GM21825 (cell line): Measurements from ENCODE around the gene SH3PXD2A.
"Not testable (repeated sequence)": the region's sequence is repeated elsewhere in the genome, so short reads cannot be mapped to it uniquely, and the experiment has no call there.

Experiments used
- ATAC-seq: cut with Tn5 transposase; IDR thresholded peaks from one replicate; pipeline ENCODE4 v1.9.1; 2021; ENCODE audit warnings: mild to moderate bottlenecking, moderate library complexity; ENCODE audit not compliant: unreplicated experiment

Gene SH3PXD2A

DNA sequence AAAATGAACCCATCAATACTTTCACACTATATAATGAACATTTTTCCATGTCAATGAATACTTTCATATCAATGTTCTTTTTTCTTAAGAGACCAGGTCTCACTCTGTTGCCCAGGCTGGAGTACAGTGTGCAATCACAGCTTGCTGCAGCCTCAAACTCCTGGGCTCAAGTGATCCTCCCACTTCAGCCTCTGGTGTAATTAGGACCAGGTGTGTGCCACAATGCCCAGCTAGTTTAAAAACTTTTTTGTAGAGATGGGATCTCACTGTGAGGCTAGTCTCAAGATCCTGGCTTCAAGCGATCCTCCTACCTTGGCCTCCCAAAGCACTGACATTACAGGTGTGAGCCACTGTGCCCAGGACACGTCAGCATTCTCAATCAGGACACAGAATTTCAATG, 85.2 kb downstream of the SH3PXD2A start:
- no peak for ATAC-seq

DNA sequence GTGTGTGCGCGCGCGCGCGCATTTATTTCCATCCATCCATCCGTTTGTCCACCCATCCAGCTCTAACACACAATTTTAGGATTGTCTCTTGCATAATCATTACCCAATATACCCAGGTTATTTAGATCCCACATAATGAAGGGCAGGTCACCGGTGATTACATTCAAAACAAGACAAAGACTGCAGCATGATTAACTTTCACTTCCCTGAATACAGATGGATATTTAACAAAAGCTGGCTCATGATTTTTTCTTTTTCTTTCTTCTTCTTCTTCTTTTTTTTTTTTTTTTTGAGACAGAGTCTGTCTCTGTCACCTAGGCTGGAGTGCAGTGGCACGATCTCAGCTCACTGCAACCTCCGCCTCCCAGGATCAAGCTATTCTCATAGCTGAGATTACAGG, 86.2 kb downstream of the SH3PXD2A start:
- no peak for ATAC-seq

DNA sequence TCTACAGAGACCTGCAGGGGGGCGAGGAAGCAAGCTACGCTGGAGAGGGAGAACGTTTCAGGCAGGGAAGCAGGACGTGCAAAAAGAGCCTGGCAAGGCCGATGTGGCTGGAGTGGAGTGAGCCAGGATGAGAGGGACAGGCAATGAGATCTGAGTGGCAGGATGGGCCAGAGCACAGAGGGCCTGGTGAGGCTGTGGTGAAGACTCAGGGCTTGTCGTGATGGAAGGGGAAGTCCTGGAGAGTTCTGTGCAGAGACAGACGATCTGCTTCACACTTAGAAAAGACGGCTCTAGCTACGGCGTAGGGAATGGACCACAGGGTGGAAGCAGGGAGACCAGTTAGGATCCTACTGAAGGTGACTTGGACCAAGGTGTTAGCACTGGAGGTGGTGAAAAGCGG, 87.0 kb downstream of the SH3PXD2A start:
- no peak for ATAC-seq

DNA sequence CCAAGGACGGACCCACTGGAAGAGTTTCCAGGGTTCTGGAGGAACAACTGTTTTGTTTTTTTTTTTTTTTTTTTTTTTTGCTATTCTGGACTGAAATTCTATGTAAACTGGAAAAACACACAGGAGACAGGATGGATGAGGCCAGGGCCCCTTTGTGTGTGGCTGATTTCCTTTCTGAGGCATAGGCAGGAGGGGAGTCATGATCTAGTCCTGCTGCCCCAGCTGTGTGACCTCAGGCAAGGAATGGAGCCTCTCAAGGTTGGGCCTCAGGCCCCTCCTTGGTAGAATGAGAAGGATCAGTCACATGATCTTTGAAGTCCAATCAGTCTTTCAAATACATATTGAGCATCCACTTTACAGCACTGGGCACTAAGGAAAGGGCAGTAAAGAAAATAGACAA, 87.6 kb downstream of the SH3PXD2A start:
- no peak for ATAC-seq

DNA sequence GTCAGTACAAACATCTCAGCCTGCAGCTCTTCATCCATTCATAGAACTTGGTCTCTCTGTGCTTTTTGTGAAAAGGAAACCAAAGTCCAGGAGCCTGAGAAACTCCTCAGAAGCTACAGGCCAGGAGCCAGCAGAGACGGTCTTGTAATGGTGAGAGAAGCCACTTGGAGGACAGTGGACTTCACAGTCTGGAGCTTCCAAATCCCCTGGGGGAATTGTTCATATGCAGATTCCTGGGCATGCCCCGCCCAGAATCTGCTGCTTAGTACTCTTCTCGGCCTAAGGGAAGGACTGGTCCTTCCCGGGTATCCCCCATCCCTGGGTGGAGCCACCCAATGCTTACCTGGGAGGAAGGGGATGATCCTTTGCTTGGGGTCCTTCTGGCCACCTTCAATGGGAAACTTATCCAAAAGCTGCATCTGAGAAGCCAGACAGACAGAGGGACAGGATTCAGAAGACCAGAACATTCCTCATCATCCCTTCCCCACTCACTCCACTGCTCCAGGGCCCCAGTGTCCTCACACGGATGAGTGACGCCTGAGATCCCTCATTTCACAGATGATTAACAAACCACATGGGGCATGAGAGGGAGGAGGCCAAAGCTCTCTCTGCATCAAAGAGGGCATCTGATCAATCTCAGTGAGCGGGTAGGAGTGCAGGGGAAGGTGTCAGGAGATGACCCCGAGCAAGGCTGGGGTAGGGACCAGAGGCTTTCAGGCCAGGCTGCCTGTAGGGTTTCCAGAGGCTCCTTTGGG, 88.4 kb downstream of the SH3PXD2A start:
- no peak for ATAC-seq

DNA sequence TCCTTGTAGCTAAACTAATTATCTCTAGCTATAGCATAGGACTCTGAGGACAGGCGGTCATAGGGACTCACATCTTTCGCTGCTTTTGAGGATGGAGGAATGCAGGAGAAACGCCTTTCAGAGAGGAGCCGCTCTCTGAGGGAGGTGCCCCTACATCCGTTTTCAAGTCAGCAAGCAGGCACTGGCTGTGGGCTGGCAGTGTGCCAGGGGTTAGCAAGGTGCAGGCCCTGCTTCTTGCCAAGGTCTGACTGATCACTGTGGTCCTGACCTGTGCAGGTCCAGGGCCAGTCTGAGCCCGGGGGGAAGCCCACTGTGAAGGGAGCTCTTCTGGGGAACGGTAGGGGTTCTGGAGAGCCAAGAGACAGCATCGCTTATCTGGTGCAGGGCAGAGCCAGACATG, 89.4 kb downstream of the SH3PXD2A start:
- ATAC-seq: no peak

DNA sequence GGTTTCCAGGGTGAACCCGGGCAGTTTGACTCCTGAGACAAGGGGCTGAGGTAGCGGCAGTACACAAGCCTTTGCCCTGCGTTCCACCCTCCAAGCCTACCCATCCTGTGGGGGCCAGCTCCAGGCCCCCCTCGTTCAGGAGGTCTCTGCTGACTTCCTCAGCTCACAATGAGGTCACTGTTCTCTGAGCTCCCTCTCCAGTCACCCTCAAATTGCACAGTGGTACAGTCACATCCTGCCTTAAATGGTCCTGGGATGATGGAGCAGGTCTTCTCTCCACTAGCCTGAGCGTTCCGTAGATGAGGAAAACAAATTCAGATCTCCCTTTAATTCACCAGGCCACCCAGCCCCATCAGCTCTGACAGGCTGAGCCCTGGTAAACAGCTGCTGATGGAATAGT, 90.2 kb downstream of the SH3PXD2A start:
- ATAC-seq: no peak

DNA sequence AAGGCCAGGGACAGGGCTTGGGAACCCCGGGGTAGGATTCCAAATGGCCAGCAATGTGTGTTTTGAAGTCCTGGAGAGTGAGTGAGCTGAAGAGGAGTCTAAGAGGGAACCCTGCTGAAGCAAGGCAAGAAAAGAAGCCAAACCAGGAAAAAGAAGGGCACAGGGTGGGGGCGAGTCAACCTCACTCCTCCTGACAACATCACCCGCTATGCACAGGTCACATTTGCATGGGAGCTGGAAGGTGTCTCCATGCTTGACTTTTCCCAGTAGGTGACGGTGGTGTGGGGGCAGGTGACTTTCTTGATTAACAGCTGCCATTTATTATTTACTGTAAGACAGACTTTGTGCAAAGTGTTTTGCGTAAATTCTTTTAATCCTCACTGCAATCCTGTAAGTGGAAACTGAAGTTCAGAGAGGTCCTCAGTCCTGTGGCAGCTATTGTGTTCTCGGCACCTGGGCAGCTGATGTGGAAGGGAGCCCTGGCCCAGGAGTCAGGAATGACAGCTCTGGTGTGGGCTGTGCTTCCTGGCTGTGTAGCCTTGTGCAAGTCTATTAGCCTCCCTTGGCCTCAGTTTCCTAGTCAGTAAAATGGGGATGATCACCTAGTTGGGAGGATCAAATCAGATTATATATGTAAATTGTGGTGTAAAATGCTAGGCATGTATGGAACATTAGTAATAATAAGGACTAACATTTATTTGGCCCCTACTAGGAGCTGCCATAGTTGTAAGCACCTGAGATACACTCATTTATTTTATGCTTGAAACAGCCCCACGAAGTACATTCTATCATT, 90.9 kb downstream of the SH3PXD2A start:
- ATAC-seq: no peak

DNA sequence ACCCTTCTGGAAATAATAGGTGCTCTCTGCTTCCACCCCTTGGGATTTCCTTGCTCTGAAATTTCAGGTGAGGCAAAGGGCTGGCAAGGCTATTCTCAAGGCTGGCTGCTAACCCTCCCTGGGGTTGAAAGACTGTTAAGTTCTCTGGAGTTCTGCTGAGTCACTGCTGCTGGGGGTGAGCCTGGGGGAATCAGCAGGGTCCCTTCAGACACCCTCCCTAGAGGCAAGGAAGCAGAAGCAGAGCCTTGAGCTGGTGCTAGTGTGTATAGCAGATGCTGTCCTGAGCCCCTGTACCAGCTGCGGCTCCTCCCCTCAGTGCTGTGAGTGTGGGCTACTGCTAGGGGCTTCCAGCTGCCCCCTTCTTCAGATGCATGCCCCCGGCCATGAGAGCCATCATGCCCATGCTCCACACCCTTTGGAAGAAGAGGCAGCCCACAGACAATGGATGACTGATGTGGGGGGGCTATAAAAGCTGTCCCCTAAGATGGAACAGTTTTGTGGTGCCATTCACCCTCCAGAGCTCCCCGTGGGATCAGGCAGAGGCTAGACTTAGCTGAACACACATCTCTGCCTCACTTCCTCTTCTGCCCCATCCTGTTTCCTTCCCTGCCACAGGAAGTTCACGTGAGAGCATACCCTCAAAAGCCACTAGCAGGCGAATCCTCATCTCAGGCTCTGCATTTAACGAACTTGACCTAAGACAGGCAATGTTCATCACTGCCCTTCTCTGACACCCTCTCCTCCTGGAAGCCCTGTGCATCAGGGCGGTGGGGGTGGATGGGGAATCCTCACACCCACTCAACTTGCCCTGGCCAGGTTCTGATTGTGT, 91.8 kb downstream of the SH3PXD2A start:
- ATAC-seq: peak; percentile 42

DNA sequence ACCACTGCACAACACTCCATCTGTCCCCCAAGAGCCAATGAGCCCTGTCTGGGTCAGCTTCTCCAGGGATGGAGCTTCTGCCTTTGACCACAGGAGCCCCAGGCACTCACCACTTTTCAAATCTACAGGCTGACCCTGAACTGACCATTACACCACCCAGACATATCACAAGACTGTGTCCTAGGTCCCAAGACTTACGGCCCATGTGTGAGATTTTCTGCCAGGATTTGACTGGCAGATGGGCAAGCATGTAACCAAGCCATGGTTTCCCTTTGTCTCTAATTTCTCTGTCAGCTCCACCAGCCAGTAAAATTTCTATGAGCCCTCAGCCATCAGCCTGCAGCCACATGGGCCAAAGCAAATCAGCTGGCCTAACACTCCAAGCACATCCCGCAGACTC, 92.5 kb downstream of the SH3PXD2A start:
- ATAC-seq: no peak

DNA sequence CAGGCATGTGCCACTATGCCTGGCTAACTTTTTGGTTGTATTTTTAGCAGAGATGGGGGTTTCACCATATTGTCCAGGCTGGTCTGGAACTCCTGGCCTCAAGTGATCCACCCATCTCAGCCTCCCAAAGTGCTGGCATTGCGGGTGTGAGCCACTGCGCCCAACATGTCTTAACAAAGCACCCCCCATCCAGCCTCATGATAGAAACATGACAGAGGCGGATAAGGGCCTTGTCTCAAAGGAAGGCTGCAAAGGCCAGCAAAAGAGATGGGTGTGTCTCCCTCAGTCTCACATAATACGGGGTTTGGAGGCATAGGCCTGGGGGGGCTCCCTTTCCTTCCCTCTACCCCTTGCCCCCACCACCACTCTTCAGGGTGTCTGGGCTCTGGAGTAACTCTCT, 93.2 kb downstream of the SH3PXD2A start:
- ATAC-seq: no peak

DNA sequence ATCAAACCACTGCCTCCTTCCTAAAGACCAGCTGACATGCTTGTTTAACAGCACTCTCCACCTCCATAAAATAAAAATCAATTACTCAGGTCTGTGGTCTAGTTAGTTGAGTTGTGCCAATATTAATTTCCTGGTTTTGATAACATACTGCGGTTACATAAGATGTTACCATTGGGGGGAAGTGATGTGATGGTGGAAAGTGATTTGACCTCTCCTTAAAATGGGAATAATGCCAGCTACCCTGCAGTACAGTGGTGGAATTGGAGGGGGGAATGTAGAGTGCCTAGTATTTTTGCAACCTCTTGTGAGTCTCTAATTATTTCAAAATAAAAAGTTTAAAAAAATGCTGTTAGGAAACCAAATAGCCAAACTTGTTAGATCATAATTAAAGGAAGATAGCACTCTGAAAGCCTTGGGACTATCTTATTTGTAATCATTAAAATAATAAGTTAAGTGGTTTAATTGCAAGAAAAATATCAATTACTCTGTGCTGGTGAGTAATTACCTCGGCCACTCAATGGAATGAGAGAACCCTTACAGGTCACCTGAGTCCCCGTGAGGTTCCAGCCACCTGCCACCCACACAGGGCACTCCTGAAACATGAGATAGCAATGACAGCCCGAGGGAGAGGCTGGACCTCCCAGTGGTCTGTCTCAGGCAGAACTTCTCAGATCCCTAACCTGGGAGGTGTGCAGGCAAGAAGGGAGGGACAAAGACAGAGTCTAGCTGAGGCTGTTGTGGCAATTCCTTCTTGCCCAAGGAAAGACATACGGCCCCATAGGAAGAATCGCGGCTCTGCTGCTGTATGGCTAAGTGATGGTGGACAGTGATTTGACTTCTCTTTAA, 94.1 kb downstream of the SH3PXD2A start:
- no peak for ATAC-seq

DNA sequence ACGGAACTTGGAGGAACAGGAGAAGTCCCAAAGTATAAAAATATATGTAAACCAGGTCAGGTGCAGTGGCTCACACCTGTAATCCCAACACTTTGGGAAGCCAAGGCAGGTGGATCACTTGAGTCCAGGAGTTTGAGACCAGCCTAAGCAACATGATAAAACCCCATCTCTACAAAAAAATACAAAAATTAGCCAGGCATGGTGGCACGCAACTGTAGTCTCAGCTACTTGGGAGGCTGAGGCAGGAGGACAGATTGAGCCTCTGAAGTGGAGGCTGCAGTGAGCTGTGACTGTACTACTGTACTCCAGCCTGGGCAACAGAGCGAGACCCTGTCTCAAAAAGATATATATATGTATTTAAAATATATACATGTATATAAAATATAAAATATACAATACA, 95.1 kb downstream of the SH3PXD2A start:
- not testable (repeated sequence) for ATAC-seq

DNA sequence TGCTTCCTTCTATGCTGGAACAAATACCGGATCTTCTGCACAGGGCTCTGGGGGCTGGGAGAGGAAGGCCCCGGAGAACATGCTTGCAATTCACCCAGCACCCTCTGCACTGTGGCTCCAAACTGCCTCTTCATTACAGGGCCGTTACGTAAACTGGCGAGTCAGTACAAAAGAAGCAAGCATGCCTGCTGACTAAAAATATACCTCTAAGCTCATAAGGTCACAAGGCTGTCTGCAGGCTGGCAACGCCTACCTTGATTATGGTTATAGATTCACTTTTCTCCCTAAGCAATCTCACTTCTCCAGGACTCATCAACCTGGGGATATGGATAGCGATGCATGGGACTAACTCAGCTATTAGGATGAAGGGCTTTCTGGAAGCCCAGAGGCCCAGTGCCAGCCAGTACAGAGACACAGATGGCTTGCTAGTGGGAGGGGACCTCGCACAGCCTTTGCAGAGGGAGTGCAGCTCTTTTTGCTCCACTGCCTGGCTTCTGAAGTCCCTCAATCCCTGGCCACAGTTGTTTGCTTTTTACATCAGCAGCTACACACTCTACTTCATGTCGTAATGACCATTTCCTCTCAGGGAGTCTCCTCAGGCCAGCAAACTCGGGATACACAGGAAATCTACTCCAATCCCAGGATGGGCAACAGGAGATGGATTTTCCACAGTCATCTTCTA, 96.1 kb downstream of the SH3PXD2A start:
- peak; percentile 31 for ATAC-seq

DNA sequence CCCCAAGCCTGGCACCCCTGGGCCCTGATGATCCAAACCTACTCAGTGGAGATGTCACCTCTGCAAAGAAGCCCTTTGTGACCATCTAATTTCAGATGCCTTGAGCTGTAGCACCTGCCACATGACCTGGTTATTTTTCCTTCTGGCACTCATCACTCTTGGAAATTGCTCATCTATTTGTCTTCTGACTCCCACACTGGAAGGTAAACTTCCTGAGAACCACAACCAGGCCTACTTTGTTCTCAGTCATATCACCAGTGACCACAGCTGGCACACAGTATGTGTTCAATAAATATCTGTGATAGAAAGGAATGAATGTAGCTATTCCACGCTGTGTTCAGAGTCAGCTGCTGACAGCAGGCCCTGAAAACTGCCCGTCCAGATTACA, 97.1 kb downstream of the SH3PXD2A start:
- ATAC-seq: no peak

DNA sequence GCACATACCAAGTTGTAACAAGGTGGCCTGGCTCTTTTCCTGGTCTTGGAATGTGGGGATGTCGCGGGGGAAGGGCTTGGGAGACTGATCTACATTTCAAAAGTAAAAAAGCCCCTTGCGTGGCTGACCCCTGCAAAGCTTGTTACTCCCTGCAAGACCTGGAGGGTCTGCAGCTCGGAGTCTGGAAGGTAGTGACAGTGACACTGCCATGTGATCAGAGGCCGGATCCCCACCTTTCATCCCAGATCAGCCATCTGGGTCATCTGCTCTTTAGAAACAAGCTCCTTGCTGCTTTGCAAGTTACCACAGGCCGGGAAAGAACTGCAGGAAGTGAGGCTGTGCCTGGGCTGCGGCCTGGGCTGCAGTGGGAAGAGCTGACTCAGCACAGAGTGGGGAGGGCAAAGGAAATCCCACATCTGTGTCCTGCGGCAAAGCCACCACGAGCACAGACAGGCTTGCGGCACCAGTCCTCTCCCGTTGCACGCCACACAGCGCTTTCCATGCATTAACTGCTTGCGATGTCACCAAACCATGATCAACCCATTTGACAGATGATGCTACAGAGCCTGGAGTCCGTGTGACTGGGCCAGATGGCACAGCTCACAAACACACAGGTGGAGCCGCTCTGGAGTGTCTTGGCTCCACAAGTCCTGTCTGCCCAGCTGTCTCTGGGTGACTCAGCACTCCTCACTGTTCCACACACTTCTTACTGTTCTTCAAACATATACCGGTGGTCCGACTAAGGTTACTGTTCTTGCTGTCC, 97.7 kb downstream of the SH3PXD2A start:
- ATAC-seq: no peak

DNA sequence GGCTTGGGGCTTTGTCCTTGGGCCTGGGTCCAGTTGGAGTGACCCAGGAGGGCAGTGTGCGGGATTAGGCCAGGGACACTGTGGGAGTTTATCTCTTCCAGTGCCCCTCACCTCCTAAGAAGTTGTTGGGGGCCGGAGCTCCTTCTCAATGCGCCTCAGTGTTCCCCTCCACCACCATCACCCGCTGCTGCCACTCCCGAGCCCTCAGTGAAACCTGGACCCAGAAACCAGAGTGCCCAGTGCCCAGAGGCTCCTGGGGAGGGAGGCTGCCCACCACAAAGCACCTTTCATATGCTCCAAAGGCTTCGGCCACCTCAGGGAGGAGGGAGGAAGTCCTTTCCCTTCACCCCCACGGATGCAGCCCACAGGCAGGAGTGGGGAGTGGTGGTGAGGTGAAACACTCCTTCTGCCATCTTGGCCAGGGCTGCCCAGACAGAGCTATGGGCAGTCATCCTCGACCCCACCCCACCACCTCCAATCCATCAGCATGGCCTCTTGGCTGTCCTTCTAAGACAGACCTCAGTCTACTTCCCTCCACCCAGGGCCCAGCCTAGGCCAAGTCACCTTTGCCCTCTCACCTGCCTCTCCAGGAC, 99.0 kb downstream of the SH3PXD2A start:
- ATAC-seq: no peak

DNA sequence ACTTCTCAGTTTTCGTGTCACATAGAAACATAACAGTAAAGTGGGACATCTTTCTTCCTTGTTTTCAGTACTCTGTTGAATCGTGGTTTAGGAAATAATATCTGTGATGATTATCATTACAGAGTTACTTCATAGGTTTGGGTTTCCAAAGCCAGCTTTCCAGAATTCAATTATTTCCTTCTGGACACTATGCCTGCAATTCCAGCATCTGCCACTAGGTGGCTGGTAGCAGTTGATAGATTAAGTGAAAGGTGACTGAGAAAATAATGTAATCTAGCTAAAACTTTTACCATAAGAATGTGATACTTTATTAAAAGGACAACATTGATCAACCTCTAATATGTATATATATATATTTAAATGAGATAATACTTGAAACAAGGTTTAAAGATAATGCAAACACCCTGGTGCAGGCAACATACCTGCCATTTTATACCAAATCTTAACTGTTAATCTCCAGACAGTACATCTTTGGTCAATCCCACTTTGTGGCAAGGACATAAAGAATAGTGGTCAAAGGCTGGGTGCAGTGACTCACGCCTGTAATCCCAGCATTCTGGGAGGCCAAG, 102.6 kb downstream of the SH3PXD2A start:
- ATAC-seq: no peak
